ENCODE results near the gene HOXA9.

Gene HOXA9

DNA sequence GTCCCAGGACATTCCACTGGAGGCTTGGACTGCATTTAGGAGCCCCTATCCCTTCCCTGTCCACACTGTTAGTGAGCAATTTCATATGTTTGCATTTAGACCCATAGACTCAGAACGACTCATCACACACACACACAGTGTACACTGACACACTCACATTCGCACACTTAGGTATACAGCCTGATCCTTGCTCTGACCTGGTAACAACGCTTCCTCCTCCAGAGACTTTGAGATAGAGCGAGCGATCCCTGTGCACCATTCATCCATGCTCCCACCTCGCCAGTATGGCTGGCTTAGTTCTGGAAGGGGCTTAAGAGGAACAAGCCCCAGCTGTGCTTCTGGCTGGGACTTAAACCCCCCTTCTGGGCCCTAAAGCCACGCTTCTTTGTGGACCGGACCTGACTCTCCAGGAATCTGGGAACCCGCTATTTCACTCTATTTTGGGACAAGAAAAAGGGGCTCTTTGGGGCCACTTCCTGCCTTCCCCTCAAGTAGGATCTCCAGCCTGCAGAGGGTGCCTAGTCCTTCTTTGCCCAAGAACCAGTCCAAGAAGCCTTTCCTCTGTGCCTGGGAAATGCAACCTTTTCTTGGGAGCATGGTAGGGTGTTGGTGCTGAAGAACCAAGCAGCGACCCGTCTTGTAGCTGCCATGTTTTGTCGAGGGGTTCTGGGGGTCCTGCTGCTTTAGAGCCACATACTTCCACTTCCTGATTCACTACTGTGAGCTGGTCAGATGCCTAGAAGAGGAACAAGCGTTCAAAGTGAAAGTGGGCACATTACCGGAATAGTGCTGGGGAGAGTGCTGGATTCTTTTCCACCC lies 35.6 kb upstream of the HOXA9 start:
- DNase-seq, result no peak

DNA sequence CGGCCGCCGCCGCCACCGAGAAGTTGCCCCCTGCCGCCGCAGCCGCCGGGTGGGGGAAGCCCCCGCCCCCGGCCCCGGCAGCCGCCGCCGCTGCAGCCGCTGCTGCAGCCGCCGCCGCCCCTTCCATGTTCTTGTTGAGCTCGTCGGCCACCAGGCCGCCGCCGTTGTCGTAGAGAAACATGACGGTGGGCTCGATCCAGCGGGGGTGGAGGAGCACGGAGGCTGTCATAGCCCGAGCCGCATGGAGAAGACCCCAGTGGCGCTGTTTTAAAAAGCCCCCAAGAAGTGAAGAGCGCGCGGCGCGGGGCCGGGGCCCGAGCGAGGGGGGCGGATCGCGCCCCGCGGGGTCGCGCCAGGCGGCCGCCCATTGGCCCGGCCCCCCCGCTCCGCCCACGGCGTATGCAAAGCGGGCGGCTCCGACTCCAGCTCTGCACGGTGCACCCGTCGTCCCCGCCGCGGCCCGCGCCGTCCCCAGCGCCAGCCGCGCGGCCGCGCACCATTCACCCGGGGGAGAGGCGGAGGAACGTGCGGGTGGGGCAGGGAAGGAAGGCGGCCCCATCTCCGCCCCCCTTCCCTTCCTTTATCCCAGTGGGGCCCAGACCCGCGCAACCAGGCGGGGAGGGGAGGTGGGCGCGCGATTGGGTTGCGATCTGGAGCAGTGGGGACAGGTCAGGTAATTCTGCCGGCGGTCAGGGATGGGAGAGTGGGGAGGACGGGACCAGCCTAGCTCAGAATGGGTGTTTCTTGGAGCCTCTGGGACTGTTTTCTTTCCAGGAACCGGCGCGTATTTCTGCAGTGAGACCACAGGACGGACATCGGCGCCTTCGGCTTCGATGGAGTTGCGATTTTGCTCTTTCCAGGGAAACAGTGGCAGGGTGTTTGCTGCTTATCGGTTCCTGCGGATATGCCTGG lies 34.8 kb upstream of the HOXA9 start, which contains the start of gene HOXA13:
HOXA13 (minus strand) TSS at position 243 of the 912 bp plus-strand sequence; CDS start at position 229, 14 bp downstream.
- DNase-seq, result no peak

DNA sequence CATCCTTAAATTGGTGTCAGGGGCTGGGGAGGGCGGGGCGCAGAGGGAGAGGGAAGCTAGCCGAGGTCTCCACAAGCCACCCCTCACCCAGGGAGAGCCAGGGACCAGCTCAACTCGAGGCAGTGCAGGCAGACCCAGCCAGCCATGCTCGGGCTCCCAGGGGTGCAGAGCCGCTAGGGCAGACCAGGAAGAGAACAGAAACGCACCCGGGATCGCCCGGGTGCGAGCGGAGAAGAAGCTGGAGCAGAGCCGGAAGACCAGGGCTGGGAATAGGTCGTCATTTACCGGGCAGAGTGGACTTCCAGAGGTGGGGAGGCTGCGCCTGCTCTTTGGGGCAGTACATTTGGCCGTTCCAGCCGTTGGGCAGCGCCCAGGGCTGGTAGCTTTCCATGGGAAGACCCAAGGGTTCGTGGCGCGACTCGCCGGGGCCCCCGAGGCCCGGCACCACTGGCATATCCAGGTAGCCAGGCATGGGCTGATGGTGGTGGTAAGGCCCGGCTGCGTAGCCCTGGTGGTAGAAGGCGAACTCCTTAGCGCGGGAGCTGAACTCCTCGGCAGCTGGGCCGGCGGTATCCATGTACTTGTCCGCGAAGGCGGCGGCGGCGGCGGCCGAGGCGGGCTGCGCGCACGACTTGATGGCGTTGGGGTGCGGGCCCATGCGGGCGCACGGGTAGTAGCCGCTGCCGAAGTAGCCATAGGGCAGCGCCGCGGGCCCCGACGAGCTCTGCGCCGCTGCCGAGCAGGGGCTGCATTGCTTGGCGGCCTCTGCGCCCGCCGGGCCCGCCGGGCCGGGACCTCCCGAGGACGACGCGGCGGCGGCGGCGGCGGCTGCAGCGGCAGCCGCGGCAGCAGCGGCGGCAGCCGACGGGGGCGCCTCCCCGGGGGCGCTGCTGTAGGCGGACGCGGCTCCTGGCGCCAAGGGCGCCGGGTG lies 33.8 kb upstream of the HOXA9 start:
- no peak for DNase-seq

DNA sequence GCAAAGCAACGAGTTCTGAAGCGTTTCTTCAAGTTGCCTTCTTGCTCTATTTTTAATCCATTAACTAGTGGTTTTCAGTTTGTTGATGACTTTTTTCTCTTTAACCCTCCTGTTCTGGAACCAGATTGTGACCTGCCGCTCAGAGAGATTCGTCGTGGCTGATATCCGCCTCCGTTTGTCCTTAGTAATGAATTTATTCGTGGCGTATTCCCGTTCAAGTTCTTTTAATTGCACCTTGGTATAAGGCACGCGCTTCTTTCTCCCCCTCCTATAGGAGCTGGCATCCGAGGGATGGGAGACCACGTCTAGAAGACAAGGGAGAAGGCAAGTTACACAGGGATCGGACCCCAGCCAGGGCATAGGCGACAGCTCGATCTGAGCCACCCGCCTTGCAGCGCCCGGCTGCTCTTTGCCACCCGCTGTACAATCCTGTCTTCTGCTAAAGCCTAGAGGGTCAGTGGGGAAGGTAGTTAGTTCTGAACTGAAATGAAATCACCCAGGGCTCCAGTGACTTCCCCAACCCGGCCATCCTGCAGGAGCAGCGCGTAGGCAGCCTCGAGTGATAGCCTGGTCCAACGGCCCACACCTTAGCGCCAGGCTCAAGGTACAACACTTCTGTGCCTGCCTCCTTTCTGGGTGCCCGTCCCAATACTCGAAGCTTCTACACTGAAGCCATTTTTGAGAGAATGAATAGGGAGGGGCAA lies 33.0 kb upstream of the HOXA9 start:
- no peak for DNase-seq

DNA sequence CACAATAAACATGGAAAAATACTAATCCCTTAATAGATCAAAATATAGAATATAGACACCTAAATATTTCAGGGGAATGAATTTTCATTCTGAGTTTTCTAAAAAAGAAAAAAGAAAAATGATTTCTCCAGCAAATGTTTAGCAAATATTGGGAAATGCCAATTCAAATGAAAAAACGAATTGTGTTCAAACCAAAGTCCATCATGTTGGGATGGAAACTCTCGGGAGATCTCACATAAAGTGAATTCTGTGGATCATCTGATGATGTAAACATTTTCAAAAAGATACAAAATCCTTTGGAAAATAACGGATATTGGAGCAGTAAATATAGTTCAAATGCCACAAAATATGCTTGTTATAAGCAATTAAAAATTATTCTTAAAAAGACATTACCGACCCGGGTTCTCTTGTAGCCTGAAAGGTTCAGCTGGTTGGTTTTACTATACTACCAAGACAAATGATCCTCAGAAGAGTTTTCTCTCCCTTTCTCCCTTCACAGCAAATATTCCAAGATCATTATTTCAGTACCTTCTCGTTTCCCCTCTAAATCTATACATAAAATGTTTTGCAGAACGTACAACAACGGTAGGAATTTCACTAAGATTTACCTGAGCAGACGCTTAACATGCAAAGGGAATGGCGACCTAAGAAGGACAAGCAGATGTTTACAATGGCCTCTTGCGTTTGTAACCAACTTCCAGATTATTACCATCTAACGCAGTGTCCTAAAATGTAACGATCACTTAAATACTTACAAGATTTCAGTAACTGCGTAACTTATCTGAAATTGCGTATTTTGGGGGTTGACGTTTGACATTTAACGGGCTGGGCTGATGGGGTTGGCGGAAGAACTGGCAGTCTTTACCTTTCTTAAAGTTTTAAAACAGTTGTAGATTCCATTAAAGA lies 32.1 kb upstream of the HOXA9 start:
- DNase-seq, result no peak

DNA sequence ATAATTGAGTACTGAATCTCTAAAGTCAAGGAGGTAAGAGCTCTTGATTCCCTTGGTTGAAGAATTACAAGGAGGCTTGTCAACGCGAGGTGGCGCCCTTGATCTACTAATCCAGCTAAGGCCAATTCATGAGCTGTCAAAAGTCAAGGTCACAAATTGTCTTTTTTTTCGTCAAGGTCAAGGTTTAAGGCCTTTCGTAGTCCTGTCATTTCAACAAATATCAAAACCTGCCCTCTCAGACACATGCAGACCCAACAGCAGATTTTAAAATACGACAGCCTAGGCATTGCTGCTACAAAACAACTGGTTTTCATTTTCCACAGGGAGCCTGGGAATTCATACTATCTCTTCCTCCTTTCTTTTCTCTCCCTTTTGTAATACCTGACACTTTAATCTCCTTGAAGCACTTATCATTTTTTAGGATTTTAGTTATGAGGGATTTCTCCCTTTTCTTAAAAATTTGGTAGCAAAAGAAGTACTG lies 31.0 kb upstream of the HOXA9 start:
- peak; percentile 74 for DNase-seq

DNA sequence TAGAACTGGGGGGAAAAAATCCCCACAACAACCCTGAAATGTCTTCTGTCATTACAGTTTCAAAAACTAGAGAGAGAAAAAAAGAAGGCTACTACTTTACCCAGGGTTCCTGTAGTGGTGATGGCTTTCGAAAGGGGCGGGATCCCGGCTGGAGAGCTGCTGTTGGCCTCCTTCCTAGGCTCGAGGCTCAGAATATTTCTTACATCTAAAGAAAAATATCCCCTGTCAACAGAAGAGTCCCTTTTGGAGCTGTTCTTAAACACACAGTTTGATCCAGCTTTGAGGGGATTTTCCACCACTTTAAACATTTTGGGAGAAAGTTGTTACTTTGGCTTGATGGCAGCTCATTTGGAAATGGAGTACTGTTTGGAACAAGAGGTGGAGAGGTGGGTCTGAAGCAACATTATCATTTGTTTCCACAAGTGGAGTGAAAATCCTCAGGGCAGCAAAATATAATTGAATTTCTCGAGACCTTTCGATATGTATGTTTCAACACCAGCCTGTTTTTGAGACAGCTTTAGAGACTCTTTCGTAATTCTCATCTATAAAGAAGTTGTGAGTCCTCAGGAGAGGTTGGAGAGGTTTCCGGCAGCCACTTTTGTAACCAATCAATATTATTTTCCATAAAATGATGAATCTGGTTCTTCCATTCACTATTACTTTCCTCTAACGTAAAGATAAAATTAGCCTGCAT lies 29.5 kb upstream of the HOXA9 start:
- no peak for DNase-seq

DNA sequence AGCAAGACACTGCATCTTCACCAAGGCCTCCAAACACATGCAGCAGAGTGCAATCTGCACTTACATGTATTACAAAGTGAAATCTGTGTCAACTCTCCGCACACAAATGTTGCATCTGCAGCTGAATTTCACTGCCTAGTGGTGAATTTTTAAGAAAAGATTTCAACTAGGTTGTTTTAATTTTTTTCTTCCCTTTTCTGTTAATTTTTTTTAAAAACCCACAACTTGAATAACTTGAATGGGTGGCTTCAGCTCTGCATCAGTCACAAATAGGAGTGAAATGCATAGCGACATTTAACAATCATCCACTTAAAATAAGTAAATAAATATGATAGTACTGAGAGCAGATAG lies 28.6 kb upstream of the HOXA9 start:
- DNase-seq, result no peak

DNA sequence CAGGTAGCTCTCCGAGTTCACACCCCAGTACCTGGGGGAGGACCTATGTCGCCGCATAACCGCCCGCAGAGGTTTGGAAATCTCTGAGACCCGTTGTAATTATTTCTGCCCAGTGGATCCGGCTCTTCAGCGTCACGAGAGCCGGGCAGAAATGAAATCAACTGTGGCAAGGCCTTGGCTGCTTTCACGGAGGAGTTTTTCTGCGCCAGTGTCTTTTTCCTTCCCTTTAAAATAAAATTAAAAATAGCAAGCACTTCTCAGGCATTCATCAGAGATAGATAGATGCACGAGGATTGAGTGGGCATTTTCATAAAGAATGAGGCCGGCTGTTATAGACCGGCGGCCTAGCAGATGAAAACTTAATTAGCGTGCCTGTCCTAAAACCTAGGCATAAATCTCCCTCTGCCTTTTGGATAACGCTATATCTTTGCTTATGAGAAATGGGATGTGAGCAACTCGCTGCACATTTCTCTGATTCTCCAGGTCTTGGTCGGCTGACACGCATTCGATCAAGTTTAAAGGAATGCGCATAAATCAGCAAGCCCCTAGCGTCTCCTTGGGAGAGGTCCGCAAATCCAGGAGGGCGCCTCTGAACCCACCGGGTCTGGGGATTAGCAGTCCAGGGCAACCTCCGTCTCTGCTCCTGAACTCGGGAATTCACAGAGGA lies 28.1 kb upstream of the HOXA9 start:
- DNase-seq, result no peak

DNA sequence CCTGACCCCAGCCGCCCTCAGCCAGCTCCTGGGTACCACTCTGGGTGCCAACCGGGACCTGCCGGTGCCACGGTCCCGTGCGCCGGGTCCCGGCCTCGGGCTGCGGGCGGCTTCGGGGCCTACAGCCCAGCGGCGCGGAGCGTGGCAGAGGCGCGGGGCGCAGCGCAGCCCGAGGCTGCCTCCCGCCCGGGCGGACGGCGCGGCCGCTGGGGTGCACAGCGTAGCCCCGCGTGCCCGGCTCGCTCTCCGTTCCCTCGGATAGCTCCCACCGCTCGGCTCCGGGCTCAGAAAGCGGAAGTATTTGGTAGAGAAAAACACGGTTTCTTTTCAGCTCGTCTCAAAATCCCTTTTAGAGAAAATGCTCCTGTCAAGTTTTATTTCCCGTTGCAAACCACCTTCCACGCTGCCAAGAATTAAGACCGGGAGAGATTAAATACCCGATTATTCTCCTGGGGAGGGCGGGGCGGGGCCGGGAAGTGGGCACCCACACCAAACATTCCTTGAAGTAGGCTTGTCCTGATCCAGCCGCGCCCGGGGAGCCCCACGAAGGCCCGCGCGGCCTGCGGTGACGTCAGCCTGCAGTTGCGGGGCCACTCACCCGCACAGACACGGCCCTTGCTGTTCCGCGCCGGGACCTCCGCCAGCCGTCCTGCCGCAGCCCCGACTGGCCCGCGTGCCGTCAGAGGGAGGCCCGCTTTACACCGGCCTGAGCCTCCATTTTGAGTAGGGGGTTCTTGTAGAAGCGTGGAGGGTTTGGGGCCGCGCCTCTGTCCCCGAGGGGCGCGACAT lies 27.4 kb upstream of the HOXA9 start:
- no peak for DNase-seq

DNA sequence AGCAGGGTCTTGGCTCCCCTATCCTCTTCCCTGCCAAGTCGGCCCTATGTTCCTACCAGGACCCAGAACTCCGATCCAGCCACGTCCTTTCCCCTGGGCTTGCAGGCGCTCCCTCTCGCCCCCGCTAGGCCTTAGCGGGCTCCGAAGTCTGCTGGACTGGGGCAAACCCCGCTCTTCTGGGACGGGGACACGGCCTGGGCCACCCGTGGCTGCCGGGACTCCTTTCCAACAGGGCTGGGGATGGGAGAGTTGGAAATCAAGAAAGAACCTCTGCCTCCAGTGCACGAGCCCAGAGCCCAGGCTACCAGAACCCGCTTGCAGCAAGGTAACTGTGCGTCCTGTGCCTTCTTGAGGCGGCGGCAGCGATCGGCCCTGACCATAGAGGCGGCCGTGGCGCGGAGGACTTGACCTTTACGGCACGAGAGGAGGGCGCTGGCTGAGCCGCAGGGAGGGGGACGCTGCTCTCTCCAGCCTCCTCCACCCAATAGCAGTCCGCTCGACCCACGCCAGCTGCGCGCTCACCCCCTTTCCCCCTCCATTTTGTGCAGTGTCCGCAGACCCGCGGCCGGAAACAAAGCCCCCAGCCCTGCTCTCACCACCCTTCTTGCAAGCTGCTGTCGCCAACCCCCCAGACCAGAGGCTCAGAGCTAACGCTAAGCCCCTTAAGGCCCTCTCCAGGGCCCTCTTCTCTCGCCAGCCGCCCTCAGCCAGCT lies 26.7 kb upstream of the HOXA9 start:
- no peak for DNase-seq

DNA sequence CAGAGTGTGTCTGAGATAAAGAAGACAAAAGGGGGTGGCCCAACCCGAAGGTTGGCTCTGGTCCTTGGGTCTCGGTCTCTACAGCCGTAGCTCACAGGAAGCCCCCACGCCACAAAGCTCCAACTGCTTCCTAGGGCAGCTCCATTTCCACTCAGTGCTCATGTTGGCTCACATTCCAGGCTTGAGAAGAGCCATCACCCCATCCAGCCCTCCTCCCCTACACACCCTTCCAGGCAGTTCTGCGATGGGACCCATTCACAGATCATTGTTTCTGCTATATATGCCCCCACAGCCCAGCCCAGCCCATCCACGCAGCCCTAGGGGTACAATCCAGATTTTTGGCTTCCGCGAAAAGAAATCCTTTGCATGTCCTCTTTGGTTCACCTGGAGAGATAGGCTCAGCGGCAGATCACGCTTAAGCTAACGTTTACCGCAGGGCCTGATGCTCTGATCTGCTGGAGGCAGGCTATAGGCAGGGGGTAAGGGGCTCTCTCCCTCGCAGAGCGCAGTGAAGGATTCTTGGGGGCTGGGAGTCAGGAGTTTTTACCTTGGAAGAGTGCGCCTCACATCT lies 25.9 kb upstream of the HOXA9 start:
- no peak for DNase-seq

DNA sequence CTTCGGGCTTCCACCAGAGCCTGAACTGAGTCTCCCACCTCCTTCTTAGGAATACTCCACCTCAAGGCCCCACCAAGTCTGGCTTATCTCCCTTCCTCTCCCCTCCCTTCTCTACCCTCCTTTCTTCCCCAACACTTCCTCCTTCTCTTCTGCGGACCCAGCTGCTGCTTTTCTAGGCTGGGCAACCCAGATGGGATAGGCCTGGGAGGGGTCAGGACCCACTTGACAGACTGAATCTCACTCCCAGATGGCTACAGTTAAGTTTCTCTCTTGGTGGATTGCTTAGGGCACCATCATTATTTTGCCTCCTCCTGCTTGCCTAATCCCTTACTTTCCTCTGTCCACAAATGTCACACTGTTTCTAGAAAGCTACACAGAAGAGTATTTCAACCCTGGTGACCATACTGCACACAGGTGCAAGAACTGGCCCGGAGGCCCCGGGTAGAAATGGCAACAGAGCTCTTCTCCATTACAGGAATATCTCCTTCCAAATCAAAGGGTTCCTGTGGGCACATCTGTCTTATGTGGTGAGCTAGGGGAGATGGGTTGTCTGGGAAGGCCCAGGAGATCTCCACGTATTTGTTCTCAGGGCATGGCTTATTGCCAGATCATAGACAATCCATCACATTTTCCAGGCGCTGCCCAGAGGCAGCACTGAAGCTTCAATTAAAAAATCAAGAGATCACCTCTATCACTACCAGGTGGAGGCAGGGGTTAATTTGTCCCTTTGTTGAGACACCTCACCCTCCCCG lies 24.8 kb upstream of the HOXA9 start:
- no peak for DNase-seq

DNA sequence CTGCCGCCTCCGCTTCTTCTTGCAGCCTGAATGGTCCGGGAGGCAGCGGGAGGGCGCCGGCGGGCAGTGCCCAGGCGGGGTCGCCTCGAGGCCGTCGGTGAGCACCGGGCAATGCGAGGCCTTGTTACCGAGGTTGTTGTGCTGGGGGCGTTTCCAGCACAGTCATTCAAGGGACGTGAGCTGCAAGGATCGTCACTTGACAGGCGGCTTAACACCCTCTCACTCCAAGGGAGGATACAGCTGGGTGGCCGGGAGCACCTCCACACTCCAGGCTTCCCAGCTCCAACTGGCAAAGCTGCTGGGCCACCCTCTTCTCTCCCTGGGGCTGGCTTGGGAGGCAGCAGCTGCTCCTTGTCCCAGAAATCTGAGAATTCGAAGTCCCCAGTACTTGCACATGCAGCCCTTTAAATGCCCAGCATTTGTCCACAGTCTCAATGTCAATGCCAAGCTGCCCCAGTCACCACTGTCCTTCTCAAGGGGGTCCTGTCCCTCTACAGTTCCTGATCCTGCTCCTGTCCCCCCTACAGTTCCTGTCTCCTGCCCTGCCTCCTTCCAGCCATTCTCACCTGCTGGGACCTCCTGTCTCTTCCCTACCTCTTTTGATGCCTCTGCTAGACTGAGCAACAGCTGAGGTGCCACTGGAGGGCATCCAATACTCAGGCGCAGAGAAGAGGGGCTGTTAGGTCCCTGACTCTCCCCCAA lies 24.1 kb upstream of the HOXA9 start:
- no peak for DNase-seq

DNA sequence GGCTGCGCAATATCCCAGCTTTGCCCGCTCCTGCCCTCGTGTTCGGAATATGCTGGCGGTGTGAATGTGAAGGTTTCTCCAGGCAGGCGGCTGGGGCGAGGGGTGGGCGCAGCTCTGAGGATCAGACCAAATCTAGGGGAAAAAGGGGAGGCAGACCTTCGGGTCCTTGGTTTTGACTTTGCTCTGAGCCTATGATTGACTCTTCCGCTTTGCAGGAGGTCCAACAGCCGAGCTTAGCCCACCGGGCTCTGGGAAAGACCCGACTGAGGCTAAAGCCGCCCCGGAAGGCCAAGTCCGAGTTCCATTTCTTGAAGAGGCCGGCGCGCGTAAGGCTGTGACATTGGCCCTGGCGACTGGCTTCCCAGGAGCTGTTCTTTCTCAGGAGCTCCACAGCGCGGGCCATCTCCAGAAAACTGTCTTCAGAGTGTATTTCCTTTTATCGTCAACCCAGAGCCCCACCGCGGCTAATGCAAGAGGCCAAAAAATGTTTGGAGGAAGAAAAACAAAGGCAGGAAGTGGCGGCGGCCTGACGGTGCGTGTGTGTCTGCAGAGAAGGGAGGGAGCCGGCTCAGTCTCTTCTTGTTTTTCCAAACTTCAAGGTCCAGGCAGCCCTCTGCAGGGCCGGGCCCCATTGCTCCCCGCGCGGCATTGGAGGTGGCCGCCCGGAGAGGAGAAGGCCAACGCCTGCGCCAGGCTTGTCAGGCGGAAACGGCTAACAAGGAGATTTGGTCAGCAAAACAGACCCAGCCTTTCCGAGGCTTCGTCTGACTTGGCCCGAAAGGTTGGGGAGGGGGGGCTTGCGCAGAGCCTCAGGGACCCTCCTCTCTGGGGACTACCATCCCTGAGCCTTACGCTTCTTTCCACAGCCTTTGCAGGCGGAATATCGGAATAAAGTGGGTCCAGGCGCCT lies 23.3 kb upstream of the HOXA9 start:
- peak; percentile 14 for DNase-seq

Measured in activated CD4-positive, alpha-beta T cell treated with anti-CD3 and anti-CD28 coated beads for 1 hour (primary cell).